Measurements from ENCODE around the gene SERTAD3. TPM values are rescaled to one million over a fixed set of nuclear protein-coding genes. Genes with fewer than 3 reads are reported as not detected.
"Not testable (repeated sequence)": the region's sequence is repeated elsewhere in the genome, so short reads cannot be mapped to it uniquely, and the experiment has no call there.

The SERTAD3 gene
- total RNA-seq, 6 experiments from 2014 or later, result 35.9 to 47.0 (median 41.2) TPM

DNA sequence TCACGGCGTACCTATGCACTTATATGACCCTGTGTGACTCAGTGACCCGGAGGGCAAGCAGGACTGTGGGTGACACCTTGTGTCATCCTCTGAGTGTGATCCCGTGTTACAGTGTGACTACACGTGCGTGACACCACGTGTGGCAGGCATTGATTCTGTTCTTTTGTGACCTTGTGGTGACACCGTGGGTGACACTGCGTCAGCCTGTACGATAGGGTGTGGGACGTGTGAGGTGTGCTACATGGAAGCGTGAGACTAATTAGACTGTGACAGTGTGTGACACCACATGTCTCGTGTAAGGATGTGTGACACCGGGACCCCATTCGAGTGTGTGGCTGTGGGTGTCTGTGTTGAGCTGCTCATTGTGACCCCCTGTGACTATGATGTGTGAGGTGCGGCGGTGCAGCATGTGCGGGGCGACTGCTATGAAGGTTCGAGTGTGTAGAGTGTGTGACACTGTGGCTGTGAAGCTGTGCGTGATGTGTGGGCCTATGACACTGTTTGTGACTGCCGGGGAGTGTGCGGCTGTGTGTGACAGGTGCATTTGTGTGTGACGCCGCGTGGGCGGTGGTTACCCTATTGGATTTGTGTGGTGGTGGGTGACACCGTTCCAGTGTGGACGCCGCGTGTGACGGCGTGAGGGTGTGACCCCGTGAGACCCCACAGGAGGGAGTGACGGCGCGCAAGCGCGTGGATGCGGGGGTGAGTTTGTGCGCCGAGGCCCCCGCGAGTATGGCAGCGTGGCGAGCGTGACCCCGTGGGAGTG lies 22.3 kb upstream of the SERTAD3 start:
- peaks cover 25% of the 10 kb centered on the region for H3K4me1 Mint-ChIP-seq (ENCODE audit: low read depth)
- peak overlapping the region; percentile 46 for H3K27ac Mint-ChIP-seq
- H3K9me3 Mint-ChIP-seq, result no peaks in the 10 kb centered on the region
- H3K27me3 Mint-ChIP-seq (ENCODE audit: insufficient read depth), result peaks cover 13% of the 10 kb centered on the region
- H3K4me3 Mint-ChIP-seq, result peak overlapping the region; percentile 95
- TF ChIP-seq, protein P1, sequence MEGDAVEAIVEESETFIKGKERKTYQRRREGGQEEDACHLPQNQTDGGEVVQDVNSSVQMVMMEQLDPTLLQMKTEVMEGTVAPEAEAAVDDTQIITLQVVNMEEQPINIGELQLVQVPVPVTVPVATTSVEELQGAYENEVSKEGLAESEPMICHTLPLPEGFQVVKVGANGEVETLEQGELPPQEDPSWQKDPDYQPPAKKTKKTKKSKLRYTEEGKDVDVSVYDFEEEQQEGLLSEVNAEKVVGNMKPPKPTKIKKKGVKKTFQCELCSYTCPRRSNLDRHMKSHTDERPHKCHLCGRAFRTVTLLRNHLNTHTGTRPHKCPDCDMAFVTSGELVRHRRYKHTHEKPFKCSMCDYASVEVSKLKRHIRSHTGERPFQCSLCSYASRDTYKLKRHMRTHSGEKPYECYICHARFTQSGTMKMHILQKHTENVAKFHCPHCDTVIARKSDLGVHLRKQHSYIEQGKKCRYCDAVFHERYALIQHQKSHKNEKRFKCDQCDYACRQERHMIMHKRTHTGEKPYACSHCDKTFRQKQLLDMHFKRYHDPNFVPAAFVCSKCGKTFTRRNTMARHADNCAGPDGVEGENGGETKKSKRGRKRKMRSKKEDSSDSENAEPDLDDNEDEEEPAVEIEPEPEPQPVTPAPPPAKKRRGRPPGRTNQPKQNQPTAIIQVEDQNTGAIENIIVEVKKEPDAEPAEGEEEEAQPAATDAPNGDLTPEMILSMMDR (IDR thresholded peaks at IDR 0.05), result no peak
- H3K36me3 Mint-ChIP-seq (ENCODE audit: low read depth), result peaks cover 5% of the 10 kb centered on the region; the same call in 1 of the 2 replicates
- DNase-seq, result no peak

GRCh38 chr19:40465557-40466218 lies 21.6 kb upstream of the SERTAD3 start, which contains the start of gene BLVRB:
Gene BLVRB, minus strand, starts transcription at chr19:40465745. Its CDS starts 57 bp downstream, at chr19:40465688.
- peaks cover 25% of the 10 kb centered on the region for H3K4me1 Mint-ChIP-seq (ENCODE audit: low read depth)
- peak within 1 kb of the TSS; percentile 95 for H3K4me3 Mint-ChIP-seq
- peak; percentile 99 for DNase-seq
- H3K9me3 Mint-ChIP-seq, result no peaks in the 10 kb centered on the region
- TF ChIP-seq, protein P1 (IDR thresholded peaks at IDR 0.05), result no peak
- peak within 1 kb of the TSS; percentile 95 for H3K27ac Mint-ChIP-seq
- H3K36me3 Mint-ChIP-seq (ENCODE audit: low read depth), result peaks cover 5% of the 10 kb centered on the region; the same call in 1 of the 2 replicates
- peaks cover 13% of the 10 kb centered on the region for H3K27me3 Mint-ChIP-seq (ENCODE audit: insufficient read depth)

DNA sequence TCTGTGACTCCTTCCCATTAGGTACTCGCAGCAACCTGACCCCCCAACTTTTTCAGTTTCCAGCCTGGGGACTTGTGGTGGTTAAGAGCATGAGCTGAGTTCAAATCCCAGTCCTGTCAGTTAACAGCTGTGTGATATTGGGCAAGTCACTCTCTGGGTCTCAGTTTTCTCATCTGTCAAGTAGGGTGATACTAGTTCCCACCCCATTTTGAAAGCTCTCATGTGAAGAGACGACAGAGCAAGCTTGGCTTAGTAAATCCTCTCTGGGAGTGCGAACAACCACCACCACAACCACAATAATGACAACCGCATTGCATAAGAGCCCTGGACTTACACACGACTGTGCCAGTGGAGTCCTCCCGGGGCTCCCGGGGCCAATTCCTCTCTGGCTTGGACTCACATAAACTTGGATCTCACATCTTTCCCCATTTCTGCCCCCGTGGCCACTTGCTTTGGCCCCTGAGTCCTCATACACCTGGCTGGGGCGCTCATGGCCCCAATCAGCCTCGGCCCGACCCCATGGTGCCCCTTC lies 21.0 kb upstream of the SERTAD3 start:
- peaks cover 5% of the 10 kb centered on the region; the same call in 1 of the 2 replicates for H3K36me3 Mint-ChIP-seq (ENCODE audit: low read depth)
- peak overlapping the region; percentile 95 for H3K27ac Mint-ChIP-seq
- H3K4me3 Mint-ChIP-seq, result peak overlapping the region; percentile 95
- no peaks in the 10 kb centered on the region for H3K9me3 Mint-ChIP-seq
- peak; percentile 57 for DNase-seq
- H3K27me3 Mint-ChIP-seq (ENCODE audit: insufficient read depth), result peaks cover 13% of the 10 kb centered on the region
- H3K4me1 Mint-ChIP-seq (ENCODE audit: low read depth), result peaks cover 25% of the 10 kb centered on the region
- TF ChIP-seq, protein P1 (IDR thresholded peaks at IDR 0.05), result no peak

DNA sequence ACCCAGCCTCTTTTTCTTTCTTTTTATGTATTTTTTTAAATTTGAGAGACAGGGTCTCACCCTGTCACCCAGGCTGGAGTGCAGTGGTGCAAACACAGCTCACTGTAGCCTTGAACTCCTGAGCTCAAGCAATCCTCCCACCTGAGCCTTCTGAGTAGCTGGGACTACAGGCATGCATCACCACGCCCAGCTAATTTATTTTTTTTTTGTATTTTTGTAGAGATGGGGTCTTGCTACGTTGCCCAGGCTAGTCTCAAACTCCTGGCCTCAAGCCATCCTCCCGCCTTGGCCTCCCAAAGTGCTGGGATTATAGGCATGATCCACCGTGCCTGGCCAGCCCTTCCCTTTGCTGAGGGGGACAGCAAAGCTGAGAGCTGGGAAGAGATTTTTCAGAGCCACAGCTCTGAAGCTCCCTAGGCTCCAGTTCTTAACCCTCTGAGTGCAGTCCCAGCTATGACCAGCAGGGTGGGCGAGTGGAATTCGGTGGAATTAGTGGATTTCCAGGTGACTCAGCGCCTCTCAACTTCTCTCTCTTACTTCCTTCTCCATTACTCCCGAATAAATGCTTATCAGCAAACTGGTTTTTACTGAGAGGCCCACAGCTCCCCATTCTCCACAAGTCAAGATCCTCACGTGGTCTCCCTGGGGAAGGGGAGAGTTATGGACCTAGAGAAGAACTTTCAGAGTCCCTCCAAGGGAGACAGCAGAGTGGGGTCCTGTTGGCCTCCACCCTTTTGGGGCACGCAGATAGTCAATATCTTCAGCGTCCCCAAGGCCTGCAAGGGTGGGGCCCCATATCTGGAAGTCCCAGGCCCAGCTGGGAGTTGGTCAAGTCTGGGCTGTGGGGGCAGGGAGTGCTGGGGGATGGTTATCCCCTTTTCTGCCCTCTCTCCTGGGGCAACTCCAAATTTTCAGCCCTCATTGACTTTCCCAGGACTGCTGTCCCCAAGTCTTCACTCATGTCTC lies 20.2 kb upstream of the SERTAD3 start:
- H3K4me1 Mint-ChIP-seq (ENCODE audit: low read depth), result peaks cover 25% of the 10 kb centered on the region
- H3K4me3 Mint-ChIP-seq, result peak overlapping the region; percentile 95
- peak; percentile 88 for DNase-seq
- peaks cover 5% of the 10 kb centered on the region; the same call in 1 of the 2 replicates for H3K36me3 Mint-ChIP-seq (ENCODE audit: low read depth)
- peak overlapping the region; percentile 95 for H3K27ac Mint-ChIP-seq
- H3K9me3 Mint-ChIP-seq, result no peaks in the 10 kb centered on the region
- TF ChIP-seq, protein P1 (IDR thresholded peaks at IDR 0.05), result peak; percentile 90
- peaks cover 13% of the 10 kb centered on the region for H3K27me3 Mint-ChIP-seq (ENCODE audit: insufficient read depth)

DNA sequence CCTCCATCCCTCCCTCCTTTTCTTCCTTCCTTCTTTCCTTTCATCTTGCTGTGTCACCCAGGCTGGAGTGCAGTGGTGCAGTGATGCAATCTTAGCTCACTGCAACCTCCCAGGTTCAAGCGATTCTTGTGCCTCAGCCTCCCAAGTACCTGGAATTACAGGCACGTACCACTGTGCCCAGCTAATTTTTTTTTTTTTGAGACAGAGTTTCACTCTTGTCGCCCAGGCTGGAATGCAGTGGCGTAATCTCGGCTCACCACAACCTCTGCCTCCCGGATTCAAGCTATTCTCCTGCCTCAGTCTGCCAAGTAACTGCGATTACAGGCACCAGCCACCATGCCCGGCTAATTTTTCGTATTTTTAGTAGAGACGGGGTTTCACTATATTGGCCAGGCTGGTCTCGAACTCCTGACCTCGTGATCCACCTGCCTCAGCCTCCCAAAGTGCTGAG lies 19.5 kb upstream of the SERTAD3 start:
- not testable (repeated sequence) for H3K9me3 Mint-ChIP-seq; H3K4me3 Mint-ChIP-seq; H3K36me3 Mint-ChIP-seq (ENCODE audit: low read depth)
- peaks cover 25% of the 10 kb centered on the region for H3K4me1 Mint-ChIP-seq (ENCODE audit: low read depth)
- peak overlapping the region; percentile 64; the same call in 1 of the 2 replicates for H3K27ac Mint-ChIP-seq
- H3K27me3 Mint-ChIP-seq (ENCODE audit: insufficient read depth), result peaks cover 13% of the 10 kb centered on the region
- DNase-seq, result peak; percentile 23

All from HFFc6 (cell line).